ENCODE results near the gene SLMAP.

SLMAP gene

GRCh38 chr3:57959423-57960173 is 203.5 kb downstream of the SLMAP start:
- H3K36me3 ChIP-seq (ENCODE audit: control insufficient read depth, low read depth, low read length), result no peaks in the 10 kb centered on the region
- H3K4me3 ChIP-seq (ENCODE audit: low read length), result no peak overlapping the region
- H3K4me1 ChIP-seq (ENCODE audit: control insufficient read depth, low read depth, low read length), result no peaks in the 10 kb centered on the region
- no peaks in the 10 kb centered on the region for H3K27me3 ChIP-seq (ENCODE audit: control insufficient read depth, insufficient read depth, low read length)
- no peaks in the 10 kb centered on the region for H3K9me3 ChIP-seq (ENCODE audit: control insufficient read depth, low read depth, low read length)
- no peak overlapping the region for H3K9ac ChIP-seq (ENCODE audit: low read length)
- no peak overlapping the region for H3K27ac ChIP-seq (ENCODE audit: low read length)

GRCh38 chr3:57960174-57960505 is 204.0 kb downstream of the SLMAP start:
- Histone ChIP-seq H3K9me3 (ENCODE audit: control insufficient read depth, low read depth, low read length) (no peaks in the 10 kb centered on the region), H3K36me3 (ENCODE audit: control insufficient read depth, low read depth, low read length) (no peaks in the 10 kb centered on the region), H3K4me3 (ENCODE audit: low read length) (no peak overlapping the region), H3K27ac (ENCODE audit: low read length) (no peak overlapping the region), H3K27me3 (ENCODE audit: control insufficient read depth, insufficient read depth, low read length) (no peaks in the 10 kb centered on the region), H3K9ac (ENCODE audit: low read length) (no peak overlapping the region), H3K4me1 (ENCODE audit: control insufficient read depth, low read depth, low read length) (no peaks in the 10 kb centered on the region)

GRCh38 chr3:57961177-57961827 is 205.2 kb downstream of the SLMAP start:
- Histone ChIP-seq H3K27me3 (ENCODE audit: control insufficient read depth, insufficient read depth, low read length) (no peaks in the 10 kb centered on the region), H3K27ac (ENCODE audit: low read length) (no peak overlapping the region), H3K9ac (ENCODE audit: low read length) (no peak overlapping the region), H3K36me3 (ENCODE audit: control insufficient read depth, low read depth, low read length) (no peaks in the 10 kb centered on the region), H3K9me3 (ENCODE audit: control insufficient read depth, low read depth, low read length) (no peaks in the 10 kb centered on the region), H3K4me1 (ENCODE audit: control insufficient read depth, low read depth, low read length) (no peaks in the 10 kb centered on the region), H3K4me3 (ENCODE audit: low read length) (no peak overlapping the region)

- Histone ChIP-seq H3K4me1 (ENCODE audit: control insufficient read depth, low read depth, low read length) (no peaks in the 10 kb centered on the region), H3K36me3 (ENCODE audit: control insufficient read depth, low read depth, low read length) (no peaks in the 10 kb centered on the region), H3K9ac (ENCODE audit: low read length) (no peak overlapping the region), H3K9me3 (ENCODE audit: control insufficient read depth, low read depth, low read length) (no peaks in the 10 kb centered on the region), H3K27ac (ENCODE audit: low read length) (no peak overlapping the region), H3K4me3 (ENCODE audit: low read length) (no peak overlapping the region), H3K27me3 (ENCODE audit: control insufficient read depth, insufficient read depth, low read length) (no peaks in the 10 kb centered on the region)
Measured at GRCh38 chr3:57961828-57962447, 205.8 kb downstream of the SLMAP start.

- no peaks in the 10 kb centered on the region for H3K9me3 ChIP-seq (ENCODE audit: control insufficient read depth, low read depth, low read length)
- H3K27me3 ChIP-seq (ENCODE audit: control insufficient read depth, insufficient read depth, low read length), result no peaks in the 10 kb centered on the region
- no peaks in the 10 kb centered on the region for H3K4me1 ChIP-seq (ENCODE audit: control insufficient read depth, low read depth, low read length)
- H3K4me3 ChIP-seq (ENCODE audit: low read length), result no peak overlapping the region
- H3K27ac ChIP-seq (ENCODE audit: low read length), result no peak overlapping the region
- no peak overlapping the region for H3K9ac ChIP-seq (ENCODE audit: low read length)
- H3K36me3 ChIP-seq (ENCODE audit: control insufficient read depth, low read depth, low read length), result no peaks in the 10 kb centered on the region
Measured at GRCh38 chr3:57962448-57962834, 206.3 kb downstream of the SLMAP start.

GRCh38 chr3:57963811-57964346 is 207.8 kb downstream of the SLMAP start:
- Histone ChIP-seq H3K36me3 (ENCODE audit: control insufficient read depth, low read depth, low read length) (no peaks in the 10 kb centered on the region), H3K4me1 (ENCODE audit: control insufficient read depth, low read depth, low read length) (no peaks in the 10 kb centered on the region), H3K27me3 (ENCODE audit: control insufficient read depth, insufficient read depth, low read length) (no peaks in the 10 kb centered on the region), H3K27ac (ENCODE audit: low read length) (no peak overlapping the region), H3K9me3 (ENCODE audit: control insufficient read depth, low read depth, low read length) (no peaks in the 10 kb centered on the region), H3K4me3 (ENCODE audit: low read length) (no peak overlapping the region), H3K9ac (ENCODE audit: low read length) (no peak overlapping the region)

GRCh38 chr3:57966829-57967228 is 210.7 kb downstream of the SLMAP start:
- H3K27ac ChIP-seq (ENCODE audit: low read length), result no peak overlapping the region

GRCh38 chr3:57967590-57967989 is 211.5 kb downstream of the SLMAP start:
- H3K9ac ChIP-seq (ENCODE audit: low read length), result no peak overlapping the region
- no peaks in the 10 kb centered on the region for H3K27me3 ChIP-seq (ENCODE audit: control insufficient read depth, insufficient read depth, low read length)
- H3K9me3 ChIP-seq (ENCODE audit: control insufficient read depth, low read depth, low read length), result no peaks in the 10 kb centered on the region
- H3K4me3 ChIP-seq (ENCODE audit: low read length), result no peak overlapping the region
- no peak overlapping the region for H3K27ac ChIP-seq (ENCODE audit: low read length)
- peaks cover 7% of the 10 kb centered on the region for H3K4me1 ChIP-seq (ENCODE audit: control insufficient read depth, low read depth, low read length)
- H3K36me3 ChIP-seq (ENCODE audit: control insufficient read depth, low read depth, low read length), result no peaks in the 10 kb centered on the region

More at GRCh38 chr3:57966829-57967228, 210.7 kb downstream of the SLMAP start:
- Histone ChIP-seq H3K9ac (ENCODE audit: low read length) (no peak overlapping the region), H3K27me3 (ENCODE audit: control insufficient read depth, insufficient read depth, low read length) (no peaks in the 10 kb centered on the region), H3K9me3 (ENCODE audit: control insufficient read depth, low read depth, low read length) (no peaks in the 10 kb centered on the region), H3K4me3 (ENCODE audit: low read length) (no peak overlapping the region), H3K4me1 (ENCODE audit: control insufficient read depth, low read depth, low read length) (peaks cover 7% of the 10 kb centered on the region), H3K36me3 (ENCODE audit: control insufficient read depth, low read depth, low read length) (no peaks in the 10 kb centered on the region)

- H3K9ac ChIP-seq (ENCODE audit: low read length), result no peak overlapping the region
- peaks cover 7% of the 10 kb centered on the region for H3K4me1 ChIP-seq (ENCODE audit: control insufficient read depth, low read depth, low read length)
- H3K27me3 ChIP-seq (ENCODE audit: control insufficient read depth, insufficient read depth, low read length), result no peaks in the 10 kb centered on the region
- no peak overlapping the region for H3K4me3 ChIP-seq (ENCODE audit: low read length)
- no peaks in the 10 kb centered on the region for H3K9me3 ChIP-seq (ENCODE audit: control insufficient read depth, low read depth, low read length)
- no peaks in the 10 kb centered on the region for H3K36me3 ChIP-seq (ENCODE audit: control insufficient read depth, low read depth, low read length)
- no peak overlapping the region for H3K27ac ChIP-seq (ENCODE audit: low read length)
Measured at GRCh38 chr3:57968501-57968900, 212.4 kb downstream of the SLMAP start.

- H3K4me3 ChIP-seq (ENCODE audit: low read length), result no peak overlapping the region
- H3K27ac ChIP-seq (ENCODE audit: low read length), result no peak overlapping the region
- H3K27me3 ChIP-seq (ENCODE audit: control insufficient read depth, insufficient read depth, low read length), result no peaks in the 10 kb centered on the region
- H3K9me3 ChIP-seq (ENCODE audit: control insufficient read depth, low read depth, low read length), result no peaks in the 10 kb centered on the region
- no peak overlapping the region for H3K9ac ChIP-seq (ENCODE audit: low read length)
- H3K4me1 ChIP-seq (ENCODE audit: control insufficient read depth, low read depth, low read length), result peaks cover 7% of the 10 kb centered on the region
- no peaks in the 10 kb centered on the region for H3K36me3 ChIP-seq (ENCODE audit: control insufficient read depth, low read depth, low read length)
Measured at GRCh38 chr3:57971975-57972374, 215.9 kb downstream of the SLMAP start.

GRCh38 chr3:57972531-57973111 is 216.5 kb downstream of the SLMAP start:
- Histone ChIP-seq H3K4me3 (ENCODE audit: low read length) (no peak overlapping the region), H3K4me1 (ENCODE audit: control insufficient read depth, low read depth, low read length) (peaks cover 7% of the 10 kb centered on the region), H3K36me3 (ENCODE audit: control insufficient read depth, low read depth, low read length) (no peaks in the 10 kb centered on the region), H3K27me3 (ENCODE audit: control insufficient read depth, insufficient read depth, low read length) (no peaks in the 10 kb centered on the region), H3K27ac (ENCODE audit: low read length) (no peak overlapping the region), H3K9me3 (ENCODE audit: control insufficient read depth, low read depth, low read length) (no peaks in the 10 kb centered on the region), H3K9ac (ENCODE audit: low read length) (no peak overlapping the region)

All from iPS-18a (cell line).